Endothelial cell of umbilical vein (primary cell): ENCODE measurements around the gene GANAB. TPM values are rescaled to one million over a fixed set of nuclear protein-coding genes. Genes with fewer than 3 reads are reported as not detected.

Experiments
- BruUV-seq: library from RNA; stranded (reverse); fragments of 400-500 nt; replicated peaks from 2 replicates; lab custom pipeline; 2021; lab: Mats Ljungman, UMichigan
- CTCF ChIA-PET: fragments of 300-600, 350-600 bp; sonication (Branson Sonifier 250); formaldehyde crosslinking; loops from one replicate; lab custom pipeline; 2021; ENCODE audit warnings: antibody characterized with exemption, inconsistent platforms; lab: Charles Lee
- POLR2A ChIA-PET: fragments of 300-600, 350-600 bp; sonication (Branson Sonifier 250); formaldehyde crosslinking; loops from one replicate; lab custom pipeline; 2021; ENCODE audit warnings: antibody characterized with exemption, inconsistent platforms; lab: Charles Lee
- DNase-seq: peaks from one replicate; pipeline ENCODE4 v3.0.0-alpha.2; 2011; ENCODE audit warnings: low read depth, low spot score
- FAIRE-seq: peaks from 2 replicates; lab custom pipeline; 2011; peaks lifted over from hg19 to GRCh38; lab: Jason Lieb, UNC
- H2AFZ ChIP-seq: 2 replicates; pipeline ENCODE4 v1.6.0; 2012; ENCODE audit warnings: low read depth, low read length, control low read depth, inconsistent platforms
- H3K27ac ChIP-seq: 2 replicates; pipeline ENCODE4 v1.5.1; 2011; ENCODE audit warnings: low read depth, mild to moderate bottlenecking, control low read depth, low read length, moderate library complexity; ENCODE audit not compliant: insufficient read depth
- H3K27me3 ChIP-seq, 2 experiments: 2 replicates each; pipeline versions ENCODE4 v1.6.0 to v1.6.1; 2011; ENCODE audit warnings: low read length in 2 of 2, mixed read lengths in 1 of 2; ENCODE audit not compliant: control insufficient read depth in 2 of 2, insufficient read depth in 2 of 2
- H3K36me3 ChIP-seq, 2 experiments: 2 replicates in 1 of 2; 3 replicates in 1 of 2; pipeline ENCODE4 v1.5.1; 2011; ENCODE audit warnings: low read length in 2 of 2, mild to moderate bottlenecking in 1 of 2, moderate library complexity in 1 of 2; ENCODE audit not compliant: control insufficient read depth in 2 of 2, insufficient read depth in 2 of 2; ENCODE audit errors: extremely low read depth in 1 of 2
- H3K4me1 ChIP-seq: 3 replicates; pipeline ENCODE4 v1.5.1; 2011; ENCODE audit warnings: mild to moderate bottlenecking, low read length; ENCODE audit not compliant: control insufficient read depth, insufficient read depth; ENCODE audit errors: extremely low read depth
- H3K4me2 ChIP-seq: 2 replicates; pipeline ENCODE4 v1.6.1; 2011; ENCODE audit warnings: low read length, control low read depth, mixed read lengths; ENCODE audit not compliant: insufficient read depth
- H3K4me3 ChIP-seq, 3 experiments: fragments of 200-600 bp in 1 of 3; sonication (generic), shearing (Covaris generic) in 1 of 3; replicated peaks in 1 of 3; 2 replicates each; pipeline ENCODE4 v1.5.1; 2011 to 2016; ENCODE audit warnings: control low read depth in 3 of 3, low read length in 3 of 3, mild to moderate bottlenecking in 2 of 3, inconsistent platforms in 1 of 3, low read depth in 1 of 3, moderate library complexity in 1 of 3; ENCODE audit not compliant: insufficient read depth in 1 of 3
- H3K79me2 ChIP-seq: 2 replicates; pipeline ENCODE4 v1.6.0; 2012; ENCODE audit warnings: low read length, inconsistent platforms; ENCODE audit not compliant: control insufficient read depth, insufficient read depth
- H3K9ac ChIP-seq: replicated peaks from 2 replicates; pipeline ENCODE3; 2011; ENCODE audit warnings: low read length, control low read depth; ENCODE audit not compliant: insufficient read depth; ENCODE audit errors: extremely low read depth
- H3K9me1 ChIP-seq: replicated peaks from 3 replicates; pipeline ENCODE4 v1.6.0; 2011; ENCODE audit warnings: mild to moderate bottlenecking, low read length; ENCODE audit not compliant: control insufficient read depth, insufficient read depth; ENCODE audit errors: extremely low read depth
- H3K9me3 ChIP-seq: replicated peaks from 2 replicates; pipeline ENCODE4 v1.5.1; 2012; ENCODE audit warnings: low read length, inconsistent platforms; ENCODE audit not compliant: control insufficient read depth, insufficient read depth
- H4K20me1 ChIP-seq: replicated peaks from 2 replicates; pipeline ENCODE3; 2011; ENCODE audit warnings: mild to moderate bottlenecking, low read length; ENCODE audit not compliant: control insufficient read depth, insufficient read depth; ENCODE audit errors: extremely low read depth
- CTCF ChIP-seq, 2 donors: IDR thresholded peaks; 1 replicate in 1 of 2; 2 replicates in 1 of 2; pipeline ENCODE4 v1.5.1; 2011; ENCODE audit warnings: low read length in 2 of 2, mild to moderate bottlenecking in 2 of 2, moderate library complexity in 2 of 2, control low read depth in 1 of 2, inconsistent platforms in 1 of 2, low read depth in 1 of 2; ENCODE audit not compliant: insufficient read depth in 1 of 2; ENCODE audit errors: extremely low read depth in 1 of 2
- EZH2 ChIP-seq: IDR thresholded peaks from 2 replicates; pipeline ENCODE4 v1.6.1; 2012; ENCODE audit warnings: borderline replicate concordance, low read depth, mild to moderate bottlenecking, moderate library complexity, low read length, inconsistent platforms; ENCODE audit not compliant: severe bottlenecking
- FOS ChIP-seq: IDR thresholded peaks from 2 replicates; pipeline ENCODE4 v1.6.1; 2011; ENCODE audit warnings: mild to moderate bottlenecking, low read length, moderate library complexity, borderline replicate concordance; ENCODE audit not compliant: insufficient read depth
- GATA2 ChIP-seq: IDR thresholded peaks from 2 replicates; pipeline ENCODE4 v1.7.0; 2011; ENCODE audit warnings: low read depth, mild to moderate bottlenecking, moderate library complexity, mixed read lengths, low read length; ENCODE audit not compliant: insufficient read length, insufficient read depth
- JUN ChIP-seq: IDR thresholded peaks from 2 replicates; pipeline ENCODE4 v1.6.1; 2011; ENCODE audit warnings: borderline replicate concordance, low read depth; ENCODE audit not compliant: insufficient read length, insufficient read depth
- MAX ChIP-seq: IDR thresholded peaks from 2 replicates; pipeline ENCODE4 v1.6.1; 2011; ENCODE audit not compliant: insufficient read depth, insufficient read length
- MYC ChIP-seq: IDR thresholded peaks from one replicate; pipeline ENCODE4 v1.6.1; 2011; ENCODE audit warnings: mild to moderate bottlenecking, low read depth, low read length
- POLR2A ChIP-seq: IDR thresholded peaks from 2 replicates; pipeline ENCODE4 v1.6.1; 2012; ENCODE audit warnings: low read depth, mild to moderate bottlenecking, control low read depth, low read length
- POLR2AphosphoS5 ChIP-seq: IDR thresholded peaks from 2 replicates; pipeline ENCODE4 v1.6.1; 2012; ENCODE audit warnings: low read depth, mild to moderate bottlenecking, control low read depth, low read length, moderate library complexity; ENCODE audit not compliant: insufficient read depth
- dilution Hi-C: fragments of 300-500 bp; cut with MboI; formaldehyde crosslinking; loops from one replicate; pipeline ENCODE4 v1.15.0; 2019; ENCODE audit warnings: low sequenced_read_pairs; ENCODE audit not compliant: extremely low pct_ligation_motif_present
- intact Hi-C: fragments of 100-400 bp; cut with micrococcal nuclease; formaldehyde crosslinking; loops from one replicate; pipeline ENCODE4 v1.10.0; 2022
- polyA plus RNA-seq, 4 experiments: library from polyadenylated mRNA; depleted of rRNA in 3 of 4; stranded (reverse) in 3 of 4; unstranded in 1 of 4; fragments of >200 nt; gene quantifications; 2 replicates each; pipeline versions ENCODE4 v1.2.1 to v1.2.3, GENCODE V29; 2011 to 2012; ENCODE audit warnings: missing spikeins in 1 of 4
- total RNA-seq: library from RNA; stranded (reverse); gene quantifications from 2 replicates; pipeline ENCODE4 v1.2.3, GENCODE V29; 2021

The GANAB gene
- total and polyA plus RNA-seq, 2 donors (not counting 3 experiments of a cell fraction or from before 2014, with no cell fraction given) = 389 to 455 TPM

GRCh38 chr11:62644220-62644619, 2.2 kb downstream of the GANAB start:
- intact Hi-C loops = no loop called here
- Histone ChIP-seq H3K9ac (no peak overlapping the region), H3K27me3 (no peaks in the 10 kb centered on the region), H2AFZ (no peak overlapping the region), H3K4me1 (peaks cover 11% of the 10 kb centered on the region), H3K27ac (no peak overlapping the region), H3K4me3 (no peak overlapping the region), H3K9me1 (no peaks in the 10 kb centered on the region), H3K4me2 (no peak overlapping the region), H3K36me3 (peaks cover 13 to 23% of the 10 kb centered on the region in 2 experiments), H4K20me1 (no peaks in the 10 kb centered on the region), H3K79me2 (peaks cover 39% of the 10 kb centered on the region), H3K9me3 (no peaks in the 10 kb centered on the region)
- dilution Hi-C loops = no loop called here
- BruUV-seq = no TSS peak
- POLR2A ChIA-PET = interaction anchor here (0.7 to 2.7 kb wide), 3 partner anchors 9 to 1617 kb away, joined by 3 to 41 read pairs (median 3); partner anchors contain the start of genes C11orf98, CSKMT and INTS5
- FAIRE-seq (no peak), DNase-seq (no peak)
- no peak for TF ChIP-seq EZH2
- TF ChIP-seq POLR2A = no peak
- TF ChIP-seq CTCF (IDR thresholded peaks at IDR 0.05; ENCODE audit: extremely low read depth in 1 of 2, insufficient read depth in 1 of 2, low read depth in 1 of 2, low read length in 2 of 2) = no peak
- TF ChIP-seq MAX = no peak
- no peak for TF ChIP-seq GATA2
- TF ChIP-seq MYC = no peak
- TF ChIP-seq POLR2AphosphoS5 = no peak
- no peak for TF ChIP-seq FOS
- TF ChIP-seq JUN = no peak
- CTCF ChIA-PET = no interaction called here
